ENCODE measurements around the gene UCN2.

- TF ChIP-seq CTCF (IDR thresholded peaks at IDR 0.05; ENCODE audit: control extremely low read depth in 1 of 3, insufficient read depth in 1 of 3, low read depth in 1 of 3, low read length in 3 of 3) (no peak), USF2 (IDR thresholded peaks at IDR 0.05; ENCODE audit: low read length) (no peak), POLR2AphosphoS5 (IDR thresholded peaks at IDR 0.05; ENCODE audit: low read depth, low read length) (no peak), POLR2A (IDR thresholded peaks at IDR 0.05; ENCODE audit: control extremely low read depth in 1 of 2, low read depth in 2 of 2, low read length in 2 of 2) (no peak), BCL11A (IDR thresholded peaks at IDR 0.05; ENCODE audit: low read depth in 2 of 2, low read length in 2 of 2) (no peak)
Measured at GRCh38 chr3:48535578-48535977, 28.0 kb downstream of the UCN2 start.

Measured in H1 (cell line).